Measurements from ENCODE around the gene ARRDC5.

DNA sequence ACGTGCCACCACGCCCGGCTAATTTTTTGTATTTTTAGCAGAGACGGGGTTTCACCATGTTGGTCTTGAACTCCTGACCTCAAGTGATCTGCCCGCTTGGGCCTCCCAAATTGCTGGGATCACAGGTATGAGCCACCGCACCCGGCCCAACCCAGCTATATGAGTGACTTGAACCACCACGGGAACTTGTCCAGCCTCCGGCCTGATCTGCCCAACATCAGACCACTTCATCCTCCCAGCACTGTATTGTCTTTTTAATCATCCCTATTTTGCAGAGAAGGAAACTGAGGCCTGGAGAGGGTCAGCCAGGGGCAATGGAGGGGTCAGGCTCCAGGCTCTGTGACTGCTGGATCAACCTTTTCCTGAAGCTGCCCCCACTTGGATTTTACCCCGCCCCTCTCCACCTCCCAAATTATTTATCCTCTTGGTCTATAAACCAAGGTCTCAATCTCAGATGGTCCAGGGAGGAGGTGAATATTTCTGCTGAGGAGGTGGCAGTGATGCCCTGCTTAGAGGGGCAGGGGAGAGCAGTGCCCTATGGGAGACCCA lies 34.3 kb downstream of the ARRDC5 start:
- TF ChIP-seq YY1 (IDR thresholded peaks at IDR 0.05; ENCODE audit: insufficient read depth, insufficient read length) = no peak
- TF ChIP-seq ZNF274 (IDR thresholded peaks at IDR 0.05; ENCODE audit: low read depth, low read length) = no peak
- no peak for TF ChIP-seq SUZ12 (IDR thresholded peaks at IDR 0.05; ENCODE audit: extremely low read depth, insufficient read depth, insufficient read length)
